ENCODE measurements around the gene MAP4K4.

The MAP4K4 gene

DNA sequence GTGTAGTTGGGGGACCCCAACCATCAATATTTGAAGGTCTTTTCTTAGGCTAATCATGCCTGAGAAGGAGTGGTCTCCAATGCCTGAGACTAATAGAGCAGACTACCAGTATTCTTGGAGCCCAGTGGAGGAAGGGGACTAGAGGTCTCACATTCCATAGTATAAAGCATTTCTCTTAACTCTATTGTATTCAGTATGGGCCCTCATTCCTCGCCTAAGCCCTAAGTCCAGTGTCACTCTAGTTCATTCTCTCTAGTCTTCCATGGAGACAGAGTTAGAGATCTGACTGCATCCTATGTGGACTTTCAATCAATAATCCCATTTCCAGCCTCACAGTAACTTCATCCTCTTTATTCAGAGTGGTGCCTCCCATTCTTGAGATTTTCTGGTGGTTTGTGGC is 29.7 kb upstream of the MAP4K4 start:
- TF ChIP-seq, protein P1, sequence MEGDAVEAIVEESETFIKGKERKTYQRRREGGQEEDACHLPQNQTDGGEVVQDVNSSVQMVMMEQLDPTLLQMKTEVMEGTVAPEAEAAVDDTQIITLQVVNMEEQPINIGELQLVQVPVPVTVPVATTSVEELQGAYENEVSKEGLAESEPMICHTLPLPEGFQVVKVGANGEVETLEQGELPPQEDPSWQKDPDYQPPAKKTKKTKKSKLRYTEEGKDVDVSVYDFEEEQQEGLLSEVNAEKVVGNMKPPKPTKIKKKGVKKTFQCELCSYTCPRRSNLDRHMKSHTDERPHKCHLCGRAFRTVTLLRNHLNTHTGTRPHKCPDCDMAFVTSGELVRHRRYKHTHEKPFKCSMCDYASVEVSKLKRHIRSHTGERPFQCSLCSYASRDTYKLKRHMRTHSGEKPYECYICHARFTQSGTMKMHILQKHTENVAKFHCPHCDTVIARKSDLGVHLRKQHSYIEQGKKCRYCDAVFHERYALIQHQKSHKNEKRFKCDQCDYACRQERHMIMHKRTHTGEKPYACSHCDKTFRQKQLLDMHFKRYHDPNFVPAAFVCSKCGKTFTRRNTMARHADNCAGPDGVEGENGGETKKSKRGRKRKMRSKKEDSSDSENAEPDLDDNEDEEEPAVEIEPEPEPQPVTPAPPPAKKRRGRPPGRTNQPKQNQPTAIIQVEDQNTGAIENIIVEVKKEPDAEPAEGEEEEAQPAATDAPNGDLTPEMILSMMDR (IDR thresholded peaks at IDR 0.05; ENCODE audit: low read depth, low read length): no peak
- no peak overlapping the region for H3K4me3 ChIP-seq (ENCODE audit: low read depth, low read length)

DNA sequence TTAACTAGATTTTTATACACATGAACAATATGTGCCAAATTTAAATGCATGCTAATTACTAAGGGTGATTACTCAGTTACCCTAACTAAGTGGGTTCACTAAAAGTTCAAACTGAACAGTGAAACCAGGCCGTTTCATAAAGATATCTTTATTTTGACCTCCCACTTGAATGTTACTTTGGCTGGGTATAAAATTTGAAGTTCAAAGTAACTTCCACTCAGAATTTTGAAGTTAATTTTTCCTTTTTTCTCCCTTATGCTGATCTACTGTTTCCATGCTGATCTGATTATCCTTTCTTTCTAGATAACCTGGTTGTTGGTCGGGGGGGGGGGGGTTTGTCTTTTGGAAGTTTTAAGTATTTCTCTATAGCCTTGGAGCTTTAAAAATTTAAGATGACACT is 25.5 kb upstream of the MAP4K4 start:
- H3K4me3 ChIP-seq (ENCODE audit: low read depth, low read length): no peak overlapping the region
- TF ChIP-seq, protein P1 (IDR thresholded peaks at IDR 0.05; ENCODE audit: low read depth, low read length): no peak

DNA sequence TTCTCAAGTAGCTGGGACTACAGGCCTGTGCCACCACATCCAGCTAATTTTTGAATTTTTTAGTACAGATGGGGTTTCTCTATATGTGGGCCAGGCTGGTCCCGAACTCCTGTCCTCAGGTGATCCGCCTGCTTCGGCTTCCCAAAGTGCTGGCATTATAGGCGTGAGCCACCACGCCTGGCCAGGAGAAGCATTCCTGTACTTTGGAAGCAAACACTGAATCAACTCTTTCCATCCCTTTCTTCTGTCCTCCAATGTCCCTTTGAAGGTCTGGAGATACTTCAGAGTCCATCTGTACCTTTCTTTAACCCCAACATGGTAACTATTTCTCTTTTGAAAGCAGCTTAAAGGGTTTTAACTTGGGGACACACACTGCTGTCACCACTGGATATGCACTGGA is 23.6 kb upstream of the MAP4K4 start:
- H3K4me3 ChIP-seq (ENCODE audit: low read depth, low read length): no peak overlapping the region
- TF ChIP-seq, protein P1 (IDR thresholded peaks at IDR 0.05; ENCODE audit: low read depth, low read length): no peak

DNA sequence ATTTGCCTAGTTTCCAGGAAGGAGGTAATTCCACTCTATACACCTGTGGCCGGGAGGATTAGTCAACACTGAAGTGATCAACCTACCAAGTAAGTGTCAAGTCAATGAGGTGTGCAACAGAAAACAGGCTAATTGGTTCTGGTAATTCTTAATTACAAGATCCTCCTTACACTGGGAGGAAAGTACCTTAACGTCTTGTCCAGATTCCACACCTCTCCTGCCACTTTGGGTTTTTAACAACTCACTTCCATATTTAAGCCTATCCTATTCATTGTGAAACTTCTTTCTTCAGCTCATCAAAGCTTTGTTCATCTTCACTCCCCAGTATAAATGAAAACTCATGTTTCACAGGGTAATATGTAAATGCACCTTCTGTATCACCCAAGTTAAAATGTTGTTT is 22.0 kb upstream of the MAP4K4 start:
- TF ChIP-seq, protein P1 (IDR thresholded peaks at IDR 0.05; ENCODE audit: low read depth, low read length): no peak
- H3K4me3 ChIP-seq (ENCODE audit: low read depth, low read length): no peak overlapping the region

DNA sequence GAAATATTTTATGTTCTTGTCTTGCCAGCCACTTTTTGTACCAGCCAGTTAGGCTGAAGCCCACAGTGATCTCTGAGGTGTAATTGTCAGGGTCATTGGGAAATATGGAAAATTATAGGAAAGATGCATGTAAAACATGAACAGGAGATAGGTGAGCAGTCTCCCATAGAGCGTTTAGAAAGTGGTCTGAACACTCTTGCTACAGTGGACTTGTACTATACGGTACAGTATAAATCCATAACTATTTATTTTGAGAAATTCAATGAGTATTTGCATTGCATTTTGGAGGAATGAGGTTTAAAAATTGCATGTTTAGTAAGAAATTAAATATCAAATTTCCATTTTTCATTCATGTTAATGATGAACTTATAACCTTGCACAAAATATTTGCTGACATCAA is 20.8 kb upstream of the MAP4K4 start:
- H3K4me3 ChIP-seq (ENCODE audit: low read depth, low read length): no peak overlapping the region
- TF ChIP-seq, protein P1 (IDR thresholded peaks at IDR 0.05; ENCODE audit: low read depth, low read length): no peak

DNA sequence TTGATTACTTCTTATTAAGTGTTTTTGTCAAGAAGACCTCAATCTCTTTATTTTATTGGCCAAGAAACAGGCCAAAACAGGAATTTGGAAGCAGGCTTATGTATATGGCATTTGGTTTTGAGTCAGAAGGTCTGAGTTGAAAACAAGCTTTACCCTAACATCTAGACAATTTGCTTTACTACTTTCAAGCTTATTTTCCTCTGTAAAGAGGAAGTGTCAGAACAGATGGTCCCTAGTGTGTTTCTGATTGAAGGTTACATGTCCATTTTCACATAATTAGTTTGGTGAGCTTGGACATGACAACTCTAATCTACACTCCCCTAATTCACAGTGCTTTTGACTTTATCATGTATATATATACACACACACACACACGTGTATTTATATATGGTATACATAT is 19.8 kb upstream of the MAP4K4 start:
- TF ChIP-seq, protein P1 (IDR thresholded peaks at IDR 0.05; ENCODE audit: low read depth, low read length): no peak
- H3K4me3 ChIP-seq (ENCODE audit: low read depth, low read length): no peak overlapping the region

DNA sequence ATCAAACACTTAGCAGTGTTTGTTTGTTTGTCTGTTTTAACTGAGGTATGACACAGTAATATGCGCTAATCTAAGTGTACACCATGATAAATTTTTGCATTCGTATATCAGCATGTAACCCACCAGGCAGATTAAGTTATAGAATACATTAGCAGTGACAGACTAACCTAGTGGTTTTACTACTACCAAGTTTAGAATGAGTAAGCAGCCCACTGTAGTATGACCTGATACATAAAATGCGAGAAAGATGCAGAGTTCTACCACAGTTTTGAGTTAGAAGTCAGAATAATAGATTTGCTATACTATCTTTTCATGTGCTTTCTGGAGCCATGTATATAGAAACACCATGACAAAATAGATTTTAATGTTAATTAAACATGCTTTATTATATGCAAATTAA is 19.1 kb upstream of the MAP4K4 start:
- no peak overlapping the region for H3K4me3 ChIP-seq (ENCODE audit: low read depth, low read length)
- TF ChIP-seq, protein P1 (IDR thresholded peaks at IDR 0.05; ENCODE audit: low read depth, low read length): no peak
